ENCODE data around the gene TTC6.
"Not testable (repeated sequence)": the region's sequence is repeated elsewhere in the genome, so short reads cannot be mapped to it uniquely, and the experiment has no call there.

The TTC6 gene

GRCh38 chr14:37594971-37595808 lies at the start of gene TTC6, which contains the start of gene FOXA1:
Gene TTC6 (plus strand): TSS chr14:37595629. CDS start chr14:37622065, 26,436 bp downstream.
Gene FOXA1 (minus strand): TSS chr14:37595249. CDS start chr14:37594972, 277 bp downstream.
- peak; percentile 22 for DNase-seq (ENCODE audit: low read depth)

GRCh38 chr14:37546621-37547447 lies 48.6 kb upstream of the TTC6 start:
- DNase-seq (ENCODE audit: low read depth), result peak; percentile 48

- peak; percentile 87 for DNase-seq (ENCODE audit: low read depth)
These were observed 44.9 kb upstream of the TTC6 start for GRCh38 chr14:37550511-37550910.

- no peak for DNase-seq (ENCODE audit: low read depth)
These were observed 44.3 kb upstream of the TTC6 start for GRCh38 chr14:37551119-37551518.

- DNase-seq (ENCODE audit: low read depth), result no peak
These were observed 41.4 kb upstream of the TTC6 start for GRCh38 chr14:37553935-37554550.

GRCh38 chr14:37555596-37555995 lies 39.8 kb upstream of the TTC6 start:
- not testable (repeated sequence) for DNase-seq (ENCODE audit: low read depth)

GRCh38 chr14:37558740-37559139 lies 36.7 kb upstream of the TTC6 start:
- DNase-seq (ENCODE audit: low read depth), result no peak

GRCh38 chr14:37559386-37559785 lies 36.0 kb upstream of the TTC6 start:
- peak; percentile 74 for DNase-seq (ENCODE audit: low read depth)

GRCh38 chr14:37563189-37563588 lies 32.2 kb upstream of the TTC6 start:
- DNase-seq (ENCODE audit: low read depth), result no peak

GRCh38 chr14:37565550-37565949 lies 29.9 kb upstream of the TTC6 start:
- no peak for DNase-seq (ENCODE audit: low read depth)

GRCh38 chr14:37566811-37567371 lies 28.5 kb upstream of the TTC6 start:
- no peak for DNase-seq (ENCODE audit: low read depth)

GRCh38 chr14:37569729-37570128 lies 25.7 kb upstream of the TTC6 start:
- no peak for DNase-seq (ENCODE audit: low read depth)

- no peak for DNase-seq (ENCODE audit: low read depth)
These were observed 24.0 kb upstream of the TTC6 start for GRCh38 chr14:37571391-37571790.

GRCh38 chr14:37573356-37573755 lies 22.1 kb upstream of the TTC6 start:
- DNase-seq (ENCODE audit: low read depth), result no peak

GRCh38 chr14:37579274-37579673 lies 16.2 kb upstream of the TTC6 start:
- DNase-seq (ENCODE audit: low read depth), result no peak

GRCh38 chr14:37580146-37580545 lies 15.3 kb upstream of the TTC6 start:
- peak; percentile 50 for DNase-seq (ENCODE audit: low read depth)

GRCh38 chr14:37583358-37584210 lies 11.8 kb upstream of the TTC6 start:
- DNase-seq (ENCODE audit: low read depth), result no peak

GRCh38 chr14:37584211-37585100 lies 11.0 kb upstream of the TTC6 start:
- no peak for DNase-seq (ENCODE audit: low read depth)

- DNase-seq (ENCODE audit: low read depth), result no peak
These were observed 10.3 kb upstream of the TTC6 start for GRCh38 chr14:37585101-37585511.
